Measurements from ENCODE around the gene TBCK. TPM values are rescaled to one million over a fixed set of nuclear protein-coding genes. Genes with fewer than 3 reads are reported as not detected.

TBCK gene
- total and polyA plus RNA-seq, 2 experiments from 2014 or later: 13.9 to 28.9 TPM

- DNase-seq (ENCODE audit: low spot score) (peak; percentile 72), ATAC-seq (peak; percentile 99)
- Histone ChIP-seq H3K9me2 (ENCODE audit: insufficient read depth) (peaks cover 6% of the 10 kb centered on the region; the same call in 1 of the 2 replicates), H3K27ac (ENCODE audit: low read depth) (no peak overlapping the region), H3K36me3 (ENCODE audit: insufficient read depth) (no peaks in the 10 kb centered on the region), H3F3A (replicated peaks; ENCODE audit: low read depth) (no peaks in the 10 kb centered on the region), H2AFZ (no peak overlapping the region), H3K4me1 (ENCODE audit: insufficient read depth) (peaks cover 15% of the 10 kb centered on the region), H3K4me3 (no peak overlapping the region), H3K79me2 (replicated peaks; ENCODE audit: insufficient read depth) (no peaks in the 10 kb centered on the region), H3K27me3 (ENCODE audit: insufficient read depth) (no peaks in the 10 kb centered on the region), H3K4me2 (no peak overlapping the region), H4K20me1 (replicated peaks; ENCODE audit: insufficient read depth) (no peaks in the 10 kb centered on the region)
- H3K27ac Mint-ChIP-seq: peak overlapping the region; percentile 83
- H3K4me3 Mint-ChIP-seq: no peak overlapping the region
- peaks cover 30% of the 10 kb centered on the region for H3K4me1 Mint-ChIP-seq
- TF ChIP-seq, protein P1, sequence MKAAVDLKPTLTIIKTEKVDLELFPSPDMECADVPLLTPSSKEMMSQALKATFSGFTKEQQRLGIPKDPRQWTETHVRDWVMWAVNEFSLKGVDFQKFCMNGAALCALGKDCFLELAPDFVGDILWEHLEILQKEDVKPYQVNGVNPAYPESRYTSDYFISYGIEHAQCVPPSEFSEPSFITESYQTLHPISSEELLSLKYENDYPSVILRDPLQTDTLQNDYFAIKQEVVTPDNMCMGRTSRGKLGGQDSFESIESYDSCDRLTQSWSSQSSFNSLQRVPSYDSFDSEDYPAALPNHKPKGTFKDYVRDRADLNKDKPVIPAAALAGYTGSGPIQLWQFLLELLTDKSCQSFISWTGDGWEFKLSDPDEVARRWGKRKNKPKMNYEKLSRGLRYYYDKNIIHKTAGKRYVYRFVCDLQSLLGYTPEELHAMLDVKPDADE (IDR thresholded peaks at IDR 0.05): no peak
- TF ChIP-seq, protein P2, sequence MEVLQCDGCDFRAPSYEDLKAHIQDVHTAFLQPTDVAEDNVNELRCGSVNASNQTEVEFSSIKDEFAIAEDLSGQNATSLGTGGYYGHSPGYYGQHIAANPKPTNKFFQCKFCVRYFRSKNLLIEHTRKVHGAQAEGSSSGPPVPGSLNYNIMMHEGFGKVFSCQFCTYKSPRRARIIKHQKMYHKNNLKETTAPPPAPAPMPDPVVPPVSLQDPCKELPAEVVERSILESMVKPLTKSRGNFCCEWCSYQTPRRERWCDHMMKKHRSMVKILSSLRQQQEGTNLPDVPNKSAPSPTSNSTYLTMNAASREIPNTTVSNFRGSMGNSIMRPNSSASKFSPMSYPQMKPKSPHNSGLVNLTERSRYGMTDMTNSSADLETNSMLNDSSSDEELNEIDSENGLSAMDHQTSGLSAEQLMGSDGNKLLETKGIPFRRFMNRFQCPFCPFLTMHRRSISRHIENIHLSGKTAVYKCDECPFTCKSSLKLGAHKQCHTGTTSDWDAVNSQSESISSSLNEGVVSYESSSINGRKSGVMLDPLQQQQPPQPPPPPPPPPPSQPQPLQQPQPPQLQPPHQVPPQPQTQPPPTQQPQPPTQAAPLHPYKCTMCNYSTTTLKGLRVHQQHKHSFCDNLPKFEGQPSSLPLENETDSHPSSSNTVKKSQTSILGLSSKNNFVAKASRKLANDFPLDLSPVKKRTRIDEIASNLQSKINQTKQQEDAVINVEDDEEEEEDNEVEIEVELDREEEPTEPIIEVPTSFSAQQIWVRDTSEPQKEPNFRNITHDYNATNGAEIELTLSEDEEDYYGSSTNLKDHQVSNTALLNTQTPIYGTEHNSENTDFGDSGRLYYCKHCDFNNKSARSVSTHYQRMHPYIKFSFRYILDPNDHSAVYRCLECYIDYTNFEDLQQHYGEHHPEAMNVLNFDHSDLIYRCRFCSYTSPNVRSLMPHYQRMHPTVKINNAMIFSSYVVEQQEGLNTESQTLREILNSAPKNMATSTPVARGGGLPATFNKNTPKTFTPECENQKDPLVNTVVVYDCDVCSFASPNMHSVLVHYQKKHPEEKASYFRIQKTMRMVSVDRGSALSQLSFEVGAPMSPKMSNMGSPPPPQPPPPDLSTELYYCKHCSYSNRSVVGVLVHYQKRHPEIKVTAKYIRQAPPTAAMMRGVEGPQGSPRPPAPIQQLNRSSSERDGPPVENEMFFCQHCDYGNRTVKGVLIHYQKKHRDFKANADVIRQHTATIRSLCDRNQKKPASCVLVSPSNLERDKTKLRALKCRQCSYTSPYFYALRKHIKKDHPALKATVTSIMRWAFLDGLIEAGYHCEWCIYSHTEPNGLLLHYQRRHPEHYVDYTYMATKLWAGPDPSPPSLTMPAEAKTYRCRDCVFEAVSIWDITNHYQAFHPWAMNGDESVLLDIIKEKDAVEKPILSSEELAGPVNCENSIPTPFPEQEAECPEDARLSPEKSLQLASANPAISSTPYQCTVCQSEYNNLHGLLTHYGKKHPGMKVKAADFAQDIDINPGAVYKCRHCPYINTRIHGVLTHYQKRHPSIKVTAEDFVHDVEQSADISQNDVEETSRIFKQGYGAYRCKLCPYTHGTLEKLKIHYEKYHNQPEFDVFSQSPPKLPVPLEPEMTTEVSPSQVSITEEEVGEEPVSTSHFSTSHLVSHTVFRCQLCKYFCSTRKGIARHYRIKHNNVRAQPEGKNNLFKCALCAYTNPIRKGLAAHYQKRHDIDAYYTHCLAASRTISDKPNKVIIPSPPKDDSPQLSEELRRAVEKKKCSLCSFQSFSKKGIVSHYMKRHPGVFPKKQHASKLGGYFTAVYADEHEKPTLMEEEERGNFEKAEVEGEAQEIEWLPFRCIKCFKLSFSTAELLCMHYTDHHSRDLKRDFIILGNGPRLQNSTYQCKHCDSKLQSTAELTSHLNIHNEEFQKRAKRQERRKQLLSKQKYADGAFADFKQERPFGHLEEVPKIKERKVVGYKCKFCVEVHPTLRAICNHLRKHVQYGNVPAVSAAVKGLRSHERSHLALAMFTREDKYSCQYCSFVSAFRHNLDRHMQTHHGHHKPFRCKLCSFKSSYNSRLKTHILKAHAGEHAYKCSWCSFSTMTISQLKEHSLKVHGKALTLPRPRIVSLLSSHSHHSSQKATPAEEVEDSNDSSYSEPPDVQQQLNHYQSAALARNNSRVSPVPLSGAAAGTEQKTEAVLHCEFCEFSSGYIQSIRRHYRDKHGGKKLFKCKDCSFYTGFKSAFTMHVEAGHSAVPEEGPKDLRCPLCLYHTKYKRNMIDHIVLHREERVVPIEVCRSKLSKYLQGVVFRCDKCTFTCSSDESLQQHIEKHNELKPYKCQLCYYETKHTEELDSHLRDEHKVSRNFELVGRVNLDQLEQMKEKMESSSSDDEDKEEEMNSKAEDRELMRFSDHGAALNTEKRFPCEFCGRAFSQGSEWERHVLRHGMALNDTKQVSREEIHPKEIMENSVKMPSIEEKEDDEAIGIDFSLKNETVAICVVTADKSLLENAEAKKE (CRISPR knock-in tag; IDR thresholded peaks at IDR 0.05): peak; percentile 99
- no peaks in the 10 kb centered on the region for H3K36me3 Mint-ChIP-seq (ENCODE audit: low read depth)
- peaks cover 2% of the 10 kb centered on the region for H3K27me3 Mint-ChIP-seq (ENCODE audit: insufficient read depth, low read depth, poor library complexity)
- no peaks in the 10 kb centered on the region for H3K9me3 Mint-ChIP-seq
Observed at GRCh38 chr4:106056914-106057313, 259.1 kb downstream of the TBCK start.

GRCh38 chr4:106051514-106051913 is 264.5 kb downstream of the TBCK start:
- Mint-ChIP-seq H3K27me3 (ENCODE audit: insufficient read depth, low read depth, poor library complexity) (peaks cover 1% of the 10 kb centered on the region), H3K4me1 (peaks cover 8% of the 10 kb centered on the region; the same call in 2 of the 3 replicates), H3K9me3 (no peaks in the 10 kb centered on the region), H3K4me3 (no peak overlapping the region), H3K27ac (no peak overlapping the region), H3K36me3 (ENCODE audit: low read depth) (no peaks in the 10 kb centered on the region)
- DNase-seq (ENCODE audit: low spot score): no peak
- Histone ChIP-seq H3K4me2 (no peak overlapping the region), H2AFZ (no peak overlapping the region), H3K36me3 (ENCODE audit: insufficient read depth) (no peaks in the 10 kb centered on the region), H3K27ac (ENCODE audit: low read depth) (no peak overlapping the region), H3K4me1 (ENCODE audit: insufficient read depth) (0 out of 2 replicates have a peak, but pooled peaks cover 3% of the 10 kb centered on the region), H4K20me1 (replicated peaks; ENCODE audit: insufficient read depth) (no peaks in the 10 kb centered on the region), H3K79me2 (replicated peaks; ENCODE audit: insufficient read depth) (no peaks in the 10 kb centered on the region), H3K9me2 (ENCODE audit: insufficient read depth) (no peaks in the 10 kb centered on the region), H3F3A (replicated peaks; ENCODE audit: low read depth) (no peaks in the 10 kb centered on the region), H3K27me3 (ENCODE audit: insufficient read depth) (no peaks in the 10 kb centered on the region), H3K4me3 (no peak overlapping the region)
- no peak for TF ChIP-seq EZH2 (IDR thresholded peaks at IDR 0.05; ENCODE audit: low read depth, unreplicated experiment)
- TF ChIP-seq, protein P1 (IDR thresholded peaks at IDR 0.05): no peak
- no peak for TF ChIP-seq NANOG (IDR thresholded peaks at IDR 0.05; ENCODE audit: borderline replicate concordance)
- TF ChIP-seq CREB1 (CRISPR knock-in tag; IDR thresholded peaks at IDR 0.05; ENCODE audit: low read depth): no peak
- TF ChIP-seq STAT1 (IDR thresholded peaks at IDR 0.05; ENCODE audit: unreplicated experiment): no peak
- TF ChIP-seq JUNB (IDR thresholded peaks at IDR 0.05; ENCODE audit: unreplicated experiment): no peak
- TF ChIP-seq EZH2phosphoT487 (IDR thresholded peaks at IDR 0.05; ENCODE audit: unreplicated experiment): no peak
- no peak for ATAC-seq

Data from GM23338 (cell line).